Adipose tissue (tissue), 3 donors: Measurements from ENCODE around the gene CATSPERB. TPM values are rescaled to one million over a fixed set of nuclear protein-coding genes. Genes with fewer than 3 reads are reported as not detected.

Source experiments
- H3K27ac ChIP-seq: one replicate; pipeline ENCODE4 v1.5.1; 2013; ENCODE audit warnings: low read depth, low read length
- WGBS, 3 donors: extraction: QIAGEN DNeasy Blood & Tissue Kit; methylation state at CpG; one replicate each; pipeline ENCODE4 v1.1.7; 2013; 5-methylcytosine and 5-hydroxymethylcytosine counted together
- polyA plus RNA-seq, 3 donors: library from polyadenylated mRNA; stranded (reverse); fragments of 200-250 nt; gene quantifications; one replicate each; pipeline ENCODE4 v1.2.3, GENCODE V29; 2013
- donor health status: healthy with polysubstance abuse.
- donor health status: Bipolar disorder and iron deficiency.
- donor health status: healthy.

The CATSPERB gene
- 10 to 100 TPM in 1 of 3 donors, under 1 TPM in 2; 0.45 to 11.4 (median 0.56) TPM for polyA plus RNA-seq

DNA sequence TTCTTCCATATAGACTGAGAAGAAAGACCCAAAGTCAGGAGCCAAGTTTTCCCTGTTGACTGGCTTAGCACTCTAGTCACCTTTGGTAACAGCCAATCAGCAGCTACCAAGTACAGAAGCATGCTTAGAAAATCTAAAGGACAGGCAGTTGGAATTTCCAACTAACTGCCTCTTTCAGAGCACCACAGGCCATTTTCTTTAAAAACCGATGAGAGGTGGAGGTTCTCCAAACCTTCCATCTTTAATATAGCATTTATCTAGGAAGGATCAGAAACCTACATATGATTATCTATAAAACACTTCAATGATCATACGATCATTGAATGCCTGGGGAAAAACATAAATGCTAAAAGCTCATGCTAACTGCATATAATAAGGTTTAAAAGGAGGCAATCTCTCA is at the start of gene CATSPERB:
CATSPERB (minus strand) TSS at position 101 of the 400 bp plus-strand sequence. CDS start 2,607 bp downstream, outside the sequence.
- WGBS, 3 donors = 93 to 95% (median 94%) methylated on average over 2 of the region's 2 CpGs
- H3K27ac ChIP-seq = no peak within 1 kb of the TSS

DNA sequence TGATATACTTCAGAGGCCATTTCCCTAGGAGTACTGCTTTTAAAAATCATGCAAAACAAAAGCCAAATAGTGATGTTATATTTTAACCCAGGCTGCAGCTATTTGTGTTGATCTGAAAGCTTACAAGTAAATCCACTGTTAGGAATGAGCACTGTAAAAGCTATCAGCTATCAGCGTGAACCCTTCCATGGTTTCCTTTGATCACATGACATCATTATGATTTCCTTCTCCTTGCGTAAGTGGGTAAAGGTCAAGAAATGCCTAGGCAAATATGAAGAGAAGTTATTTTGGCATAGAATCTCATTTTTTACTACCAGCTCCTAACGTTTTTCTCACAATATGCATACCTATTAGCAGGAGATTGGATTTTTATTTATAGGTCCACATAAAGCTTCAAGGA is 48.6 kb upstream of the CATSPERB start:
- H3K27ac ChIP-seq = no peak overlapping the region
- 21 to 34% (median 25%) methylated on average over 3 of the region's 3 CpGs for WGBS, 3 donors

- WGBS, 3 donors = 95 to 98% (median 95%) methylated on average over 2 of the region's 2 CpGs
- H3K27ac ChIP-seq = no peak overlapping the region
Observed at GRCh38 chr14:91778217-91778616, 46.3 kb upstream of the CATSPERB start.

DNA sequence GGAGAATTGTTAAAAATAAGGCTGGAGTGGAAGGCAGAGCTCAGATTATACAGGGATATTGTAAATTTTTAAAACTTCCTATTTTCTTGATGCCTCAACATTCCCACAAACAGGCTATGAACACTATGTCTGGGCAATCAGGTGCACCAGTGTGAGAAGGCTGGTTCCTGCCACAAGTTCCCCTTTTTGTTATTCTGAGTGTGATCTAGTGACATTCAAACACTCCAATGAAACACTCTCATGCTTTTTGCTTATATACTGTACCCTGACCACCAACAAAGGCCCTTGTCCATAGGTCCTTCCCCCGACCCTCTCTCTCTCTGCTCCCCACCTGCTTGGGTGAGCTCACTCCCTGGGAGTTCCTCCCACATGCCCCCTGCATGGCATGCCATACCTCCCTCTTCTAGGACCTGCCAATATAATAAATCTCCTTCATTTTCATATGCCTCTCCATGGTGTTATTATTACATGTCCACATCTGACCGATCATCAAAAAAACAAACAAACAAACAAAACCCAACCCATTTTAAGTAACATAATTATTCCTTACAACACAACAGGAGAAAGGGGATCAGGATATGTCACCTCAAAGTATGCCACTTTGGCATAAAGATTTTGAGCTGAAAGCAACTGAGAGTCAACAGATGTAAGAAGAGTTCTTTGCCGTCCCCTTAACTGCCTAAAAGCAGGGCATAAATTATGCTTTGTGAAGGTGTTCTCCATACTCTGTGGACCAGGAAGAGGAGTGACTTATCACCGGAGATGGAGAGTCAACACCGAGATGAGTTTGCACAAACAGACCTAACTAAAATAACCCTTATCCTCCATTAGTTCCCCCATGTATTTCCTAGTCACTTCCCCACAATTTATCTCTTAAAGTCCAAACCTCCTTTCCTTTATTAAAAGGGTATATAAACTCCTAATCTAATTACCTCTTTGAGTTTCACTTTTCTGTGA is 42.5 kb upstream of the CATSPERB start:
- 45 to 82% (median 49%) methylated on average over 5 of the region's 5 CpGs for WGBS, 3 donors
- H3K27ac ChIP-seq = no peak overlapping the region

DNA sequence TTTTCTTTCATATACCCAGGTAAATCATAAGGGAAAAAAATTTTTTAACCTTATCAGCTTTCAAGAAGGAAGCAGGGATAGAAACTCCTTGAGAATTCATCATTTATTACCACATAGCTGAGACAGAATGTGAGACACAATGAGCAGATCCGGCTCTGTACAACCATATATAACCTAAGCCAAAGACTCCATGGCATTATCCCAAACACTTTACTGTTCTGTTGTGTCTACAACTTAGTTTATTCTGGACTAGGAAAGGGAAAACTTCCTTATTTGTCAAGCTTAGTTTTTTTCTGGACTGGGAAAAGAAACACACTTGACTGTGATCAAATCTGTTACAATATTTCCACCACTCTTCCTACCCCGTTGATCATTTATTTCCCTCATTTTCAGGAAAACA is 38.3 kb upstream of the CATSPERB start:
- no peak overlapping the region for H3K27ac ChIP-seq
- 59 to 69% (median 61%) methylated on average over 2 of the region's 2 CpGs for WGBS, 3 donors

GRCh38 chr14:91755570-91756295 is 23.8 kb upstream of the CATSPERB start:
- H3K27ac ChIP-seq = no peak overlapping the region
- 30 to 37% (median 34%) methylated on average over 4 of the region's 4 CpGs for WGBS, 3 donors

- 24 to 50% (median 48%) methylated on average over 1 of the region's 1 CpG for WGBS, 3 donors
- no peak overlapping the region for H3K27ac ChIP-seq
Observed at GRCh38 chr14:91754819-91755218, 22.9 kb upstream of the CATSPERB start.

- no peak overlapping the region for H3K27ac ChIP-seq
- WGBS, 3 donors = 67 to 86% (median 70%) methylated on average over 1 of the region's 1 CpG
Observed at GRCh38 chr14:91754185-91754584, 22.3 kb upstream of the CATSPERB start.

GRCh38 chr14:91753501-91754128 is 21.7 kb upstream of the CATSPERB start:
- 30 to 76% (median 64%) methylated on average over 4 of the region's 4 CpGs for WGBS, 3 donors

GRCh38 chr14:91752961-91753360 is 21.1 kb upstream of the CATSPERB start:
- no peak overlapping the region for H3K27ac ChIP-seq
- 21 to 67% (median 61%) methylated on average over 1 of the region's 1 CpG for WGBS, 3 donors

More at GRCh38 chr14:91753501-91754128, 21.7 kb upstream of the CATSPERB start:
- H3K27ac ChIP-seq = no peak overlapping the region

DNA sequence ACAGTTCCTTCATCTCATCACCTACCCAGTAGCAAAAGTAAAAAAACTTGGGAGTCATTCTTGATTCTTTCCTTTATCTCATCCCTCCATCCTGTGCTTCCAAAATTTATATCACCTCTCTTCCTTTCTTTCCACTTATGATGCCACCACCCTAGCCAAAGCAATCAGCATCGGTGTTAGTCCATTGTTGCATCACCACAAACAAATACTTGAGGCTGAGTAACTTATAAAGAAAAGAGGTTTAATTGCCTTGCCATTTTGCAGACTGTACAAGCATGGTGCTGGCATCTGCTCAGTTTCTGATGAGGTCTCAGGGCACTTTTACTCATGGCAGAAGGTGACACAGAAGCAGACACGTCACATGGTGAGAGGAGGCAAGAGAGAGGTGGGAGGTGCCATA is 19.8 kb upstream of the CATSPERB start:
- H3K27ac ChIP-seq = no peak overlapping the region
- 70 to 92% (median 90%) methylated on average over 2 of the region's 2 CpGs for WGBS, 3 donors

DNA sequence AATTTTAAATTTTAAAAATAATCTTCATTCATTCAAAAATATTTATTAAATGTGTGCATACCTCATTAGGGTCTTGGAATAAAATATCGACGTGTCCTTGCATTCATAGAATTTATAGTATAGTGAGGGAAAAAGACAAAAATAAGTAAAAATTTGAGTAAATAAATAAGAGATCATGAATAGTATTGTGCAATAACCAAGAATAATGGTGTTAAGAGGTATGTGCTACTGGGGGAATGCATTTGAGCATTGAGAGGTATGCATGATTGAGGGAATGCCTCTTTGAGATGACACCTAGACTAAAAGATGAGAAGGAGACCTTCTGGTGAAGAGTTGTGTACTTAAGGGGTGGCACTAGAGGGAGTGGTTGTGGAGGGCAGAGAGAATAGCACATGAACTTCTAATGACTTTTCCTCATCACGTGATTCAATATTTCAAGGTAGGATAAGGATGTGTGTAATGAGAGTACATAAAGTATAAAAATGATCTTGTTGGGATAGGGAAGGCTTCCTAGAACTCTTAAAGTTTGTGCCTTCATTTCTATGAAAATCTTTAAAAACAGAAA is 18.8 kb upstream of the CATSPERB start:
- WGBS, 3 donors = 87 to 95% (median 94%) methylated on average over 3 of the region's 3 CpGs
- no peak overlapping the region for H3K27ac ChIP-seq

- 57 to 68% (median 66%) methylated on average over 2 of the region's 2 CpGs for WGBS, 3 donors
- no peak overlapping the region for H3K27ac ChIP-seq
Observed at GRCh38 chr14:91749868-91750267, 18.0 kb upstream of the CATSPERB start.

GRCh38 chr14:91748049-91748448 is 16.2 kb upstream of the CATSPERB start:
- 93 to 98% (median 93%) methylated on average over 2 of the region's 2 CpGs for WGBS, 3 donors
- no peak overlapping the region for H3K27ac ChIP-seq

GRCh38 chr14:91745344-91745743 is 13.5 kb upstream of the CATSPERB start:
- 92 to 97% (median 94%) methylated on average over 1 of the region's 1 CpG for WGBS, 3 donors
- H3K27ac ChIP-seq = no peak overlapping the region

DNA sequence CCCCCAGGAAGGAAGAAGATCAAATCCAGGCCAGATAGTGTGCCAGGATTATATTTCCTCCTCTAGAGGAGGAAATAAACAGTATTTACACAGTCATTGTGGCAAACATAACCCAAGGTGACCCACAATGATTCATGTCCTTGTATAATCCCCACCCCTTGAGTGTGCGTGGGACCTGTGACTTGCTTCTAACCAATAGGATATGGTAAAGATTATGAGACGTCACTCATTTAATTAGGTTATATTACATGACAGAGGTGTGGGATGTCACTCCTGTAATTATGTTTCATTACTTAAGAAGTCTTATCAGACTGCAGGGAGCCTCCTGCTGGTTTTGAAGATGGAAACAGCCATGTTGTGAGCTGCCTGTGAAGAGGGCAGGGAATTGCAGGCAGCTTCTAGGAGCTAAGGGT is 12.2 kb upstream of the CATSPERB start:
- WGBS, 3 donors = 37 to 74% (median 62%) methylated on average over 2 of the region's 2 CpGs
- no peak overlapping the region for H3K27ac ChIP-seq

DNA sequence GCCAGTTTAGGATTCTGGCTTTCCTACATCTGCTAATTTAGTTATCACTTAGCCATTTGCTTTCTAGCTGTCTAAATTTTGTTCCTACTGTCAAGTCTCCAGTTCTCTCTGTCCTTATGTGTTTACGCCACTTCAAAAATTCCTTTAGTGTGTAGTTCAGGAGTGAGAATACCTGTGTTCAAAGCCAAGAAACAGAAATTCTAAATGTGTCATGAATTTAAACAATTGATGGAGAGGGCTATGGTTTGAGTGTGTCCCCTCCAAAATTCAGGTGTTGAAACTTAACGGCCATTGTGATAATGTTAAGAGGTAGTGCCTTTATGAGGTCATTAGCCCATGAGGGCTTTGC is 11.4 kb upstream of the CATSPERB start:
- H3K27ac ChIP-seq = no peak overlapping the region
- 86 to 93% (median 90%) methylated on average over 2 of the region's 2 CpGs for WGBS, 3 donors

- no peak overlapping the region for H3K27ac ChIP-seq
- 76 to 94% (median 85%) methylated on average over 1 of the region's 1 CpG for WGBS, 3 donors
Observed at GRCh38 chr14:91742621-91743304, 10.9 kb upstream of the CATSPERB start.
